Ascending aorta (tissue), 2 donors: ENCODE measurements around the gene NFASC. TPM values are rescaled to one million over a fixed set of nuclear protein-coding genes. Genes with fewer than 3 reads are reported as not detected.

ENCODE experiments used
- DNase-seq, 2 donors: peaks; one replicate each; pipeline ENCODE4 v3.0.0-alpha.2; 2019; ENCODE audit warnings: low spot score in 2 of 2
- H3K27ac ChIP-seq, 2 donors: fragments of 200-600 bp; sonication (generic); one replicate each; pipeline ENCODE4 v1.5.1; 2016 to 2017; ENCODE audit warnings: mild to moderate bottlenecking in 1 of 2
- H3K27me3 ChIP-seq: fragments of 200-600 bp; sonication (generic); one replicate; pipeline ENCODE4 v1.5.1; 2017
- H3K36me3 ChIP-seq, 2 donors: fragments of 200-600 bp; sonication (generic); one replicate each; pipeline ENCODE4 v1.5.1; 2016
- H3K4me1 ChIP-seq, 2 donors: fragments of 200-600 bp; sonication (generic); one replicate each; pipeline ENCODE4 v1.5.1; 2016 to 2017; ENCODE audit warnings: mild to moderate bottlenecking in 1 of 2
- H3K4me3 ChIP-seq, 2 donors: fragments of 200-600 bp; sonication (generic); one replicate each; pipeline ENCODE4 v1.5.1; 2016 to 2017; ENCODE audit warnings: mild to moderate bottlenecking in 1 of 2
- H3K9me3 ChIP-seq, 2 donors: fragments of 200-600 bp; sonication (generic); one replicate each; pipeline ENCODE4 v1.5.1; 2016
- intact Hi-C: fragments of 100-400 bp; cut with DNase I; formaldehyde crosslinking; loops from one replicate; pipeline ENCODE4 v1.15.1; 2023
- total RNA-seq: library from RNA; depleted of rRNA; stranded (reverse); fragments of >200 nt; gene quantifications from one replicate; pipeline ENCODE4 v1.1.0, GENCODE V29; 2016
- TF ChIP-seq, protein P1 (sequence below), 3 experiments: fragments of 200-600 bp in 2 of 3; fragments of 450-650 bp in 1 of 3; sonication (generic) in 2 of 3; IDR thresholded peaks; one replicate each; pipeline ENCODE4 v1.5.1; 2016 to 2019; ENCODE audit warnings: antibody characterized with exemption in 3 of 3, mild to moderate bottlenecking in 1 of 3, moderate library complexity in 1 of 3

Gene NFASC
- total RNA-seq, 1 donor from 2014 or later: 44.0 TPM

DNA sequence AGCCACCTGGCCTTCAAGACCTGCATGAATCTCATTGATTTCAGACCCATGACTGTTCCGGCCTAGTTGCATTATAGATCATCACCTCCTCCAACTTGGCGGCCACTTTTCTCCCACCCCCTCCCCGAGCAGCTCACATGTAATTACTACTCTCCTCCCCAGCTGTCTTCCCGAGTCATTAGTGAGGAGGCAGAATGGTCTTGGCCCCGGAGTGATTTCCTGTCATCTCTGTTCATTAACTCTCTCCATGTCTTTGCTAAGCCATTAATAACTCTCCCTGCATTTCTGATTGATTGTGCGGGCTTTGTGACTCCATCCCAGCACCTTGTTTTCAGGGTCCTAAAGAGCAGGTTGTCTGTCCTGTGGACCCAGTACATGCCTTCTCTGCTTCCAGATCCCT, 96.8 kb downstream of the NFASC start:
- TF ChIP-seq, protein P1, sequence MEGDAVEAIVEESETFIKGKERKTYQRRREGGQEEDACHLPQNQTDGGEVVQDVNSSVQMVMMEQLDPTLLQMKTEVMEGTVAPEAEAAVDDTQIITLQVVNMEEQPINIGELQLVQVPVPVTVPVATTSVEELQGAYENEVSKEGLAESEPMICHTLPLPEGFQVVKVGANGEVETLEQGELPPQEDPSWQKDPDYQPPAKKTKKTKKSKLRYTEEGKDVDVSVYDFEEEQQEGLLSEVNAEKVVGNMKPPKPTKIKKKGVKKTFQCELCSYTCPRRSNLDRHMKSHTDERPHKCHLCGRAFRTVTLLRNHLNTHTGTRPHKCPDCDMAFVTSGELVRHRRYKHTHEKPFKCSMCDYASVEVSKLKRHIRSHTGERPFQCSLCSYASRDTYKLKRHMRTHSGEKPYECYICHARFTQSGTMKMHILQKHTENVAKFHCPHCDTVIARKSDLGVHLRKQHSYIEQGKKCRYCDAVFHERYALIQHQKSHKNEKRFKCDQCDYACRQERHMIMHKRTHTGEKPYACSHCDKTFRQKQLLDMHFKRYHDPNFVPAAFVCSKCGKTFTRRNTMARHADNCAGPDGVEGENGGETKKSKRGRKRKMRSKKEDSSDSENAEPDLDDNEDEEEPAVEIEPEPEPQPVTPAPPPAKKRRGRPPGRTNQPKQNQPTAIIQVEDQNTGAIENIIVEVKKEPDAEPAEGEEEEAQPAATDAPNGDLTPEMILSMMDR (IDR thresholded peaks at IDR 0.05): no peak
- H3K27me3 ChIP-seq: no peaks in the 10 kb centered on the region
- H3K4me1 ChIP-seq: no peaks in the 10 kb centered on the region
- intact Hi-C loops: no loop called here
- peaks cover 3 to 10% of the 10 kb centered on the region in 2 donors for H3K36me3 ChIP-seq
- H3K4me3 ChIP-seq: no peak overlapping the region
- H3K27ac ChIP-seq: no peak overlapping the region
- no peak for DNase-seq
- H3K9me3 ChIP-seq: no peaks in the 10 kb centered on the region

DNA sequence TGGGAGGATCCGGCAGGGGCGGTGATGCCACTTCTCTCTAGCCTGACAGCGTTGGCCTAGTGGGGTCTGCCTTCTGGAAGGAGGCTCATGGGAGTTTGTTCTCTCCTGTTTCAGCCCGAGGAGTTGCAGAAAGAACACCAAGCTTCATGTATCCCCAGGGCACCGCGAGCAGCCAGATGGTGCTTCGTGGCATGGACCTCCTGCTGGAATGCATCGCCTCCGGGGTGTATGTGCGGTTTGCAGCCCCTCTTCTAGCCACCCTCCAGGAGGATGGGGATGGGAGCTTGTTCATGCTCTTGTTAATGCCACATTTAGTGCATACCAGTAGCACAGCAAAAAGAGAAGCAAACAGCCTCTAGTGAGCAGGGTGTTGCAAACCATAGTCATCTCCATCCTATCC, 97.5 kb downstream of the NFASC start:
- H3K36me3 ChIP-seq: peaks cover 0 to 10% of the 10 kb centered on the region in 2 donors
- H3K27me3 ChIP-seq: no peaks in the 10 kb centered on the region
- no peaks in the 10 kb centered on the region for H3K4me1 ChIP-seq
- TF ChIP-seq, protein P1 (IDR thresholded peaks at IDR 0.05): no peak
- DNase-seq: no peak
- no peaks in the 10 kb centered on the region for H3K9me3 ChIP-seq
- H3K4me3 ChIP-seq: no peak overlapping the region
- no peak overlapping the region for H3K27ac ChIP-seq
- intact Hi-C loops: no loop called here

DNA sequence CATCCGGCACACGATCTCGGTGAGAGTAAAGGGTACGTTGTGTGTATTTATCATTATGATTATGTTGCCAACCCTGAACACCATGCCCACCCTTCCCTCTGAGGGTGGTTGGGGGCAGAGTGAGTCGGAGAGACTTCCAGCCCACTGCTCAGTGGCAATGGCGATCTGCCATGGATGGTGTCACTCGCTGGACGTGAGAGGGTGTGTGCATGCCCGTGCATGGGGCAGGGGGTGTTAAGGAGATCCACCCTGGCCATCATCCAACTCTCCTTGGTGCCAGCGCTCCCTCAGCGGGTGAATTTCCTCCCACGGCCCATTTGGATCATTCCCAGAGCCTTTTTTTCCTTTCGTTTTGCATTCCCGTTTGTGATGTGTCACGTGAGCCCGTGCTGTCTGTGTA, 98.3 kb downstream of the NFASC start:
- TF ChIP-seq, protein P1 (IDR thresholded peaks at IDR 0.05): no peak
- DNase-seq: no peak
- Histone ChIP-seq H3K4me1 (no peaks in the 10 kb centered on the region), H3K27ac (no peak overlapping the region), H3K4me3 (no peak overlapping the region), H3K36me3 (peaks cover 0 to 10% of the 10 kb centered on the region in 2 donors), H3K27me3 (no peaks in the 10 kb centered on the region), H3K9me3 (no peaks in the 10 kb centered on the region)
- intact Hi-C loops: no loop called here

DNA sequence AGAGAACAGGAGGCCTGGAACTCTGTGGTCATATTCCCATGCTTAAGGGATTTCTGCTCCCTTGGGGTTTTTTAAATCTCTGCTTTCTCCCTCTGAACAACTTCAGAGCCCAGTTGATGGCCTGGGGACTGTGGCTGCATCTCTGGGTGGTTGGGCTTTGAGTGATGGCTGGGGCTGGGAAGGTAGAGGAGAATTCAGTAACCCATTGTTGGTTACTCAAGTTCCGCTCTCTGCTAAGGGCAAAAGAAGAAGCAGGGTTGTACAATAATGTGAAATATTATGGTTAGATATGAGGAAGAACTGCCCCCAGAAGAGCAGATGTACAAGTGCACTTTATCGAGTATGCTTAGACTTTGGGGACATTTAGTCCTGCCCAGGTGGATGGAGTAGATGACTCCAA, 100.3 kb downstream of the NFASC start:
- intact Hi-C loops: no loop called here
- Histone ChIP-seq H3K27me3 (no peaks in the 10 kb centered on the region), H3K4me1 (no peaks in the 10 kb centered on the region), H3K9me3 (no peaks in the 10 kb centered on the region), H3K36me3 (peaks cover 4 to 19% of the 10 kb centered on the region in 2 donors), H3K27ac (no peak overlapping the region), H3K4me3 (no peak overlapping the region)
- DNase-seq: no peak
- TF ChIP-seq, protein P1 (IDR thresholded peaks at IDR 0.05): no peak

DNA sequence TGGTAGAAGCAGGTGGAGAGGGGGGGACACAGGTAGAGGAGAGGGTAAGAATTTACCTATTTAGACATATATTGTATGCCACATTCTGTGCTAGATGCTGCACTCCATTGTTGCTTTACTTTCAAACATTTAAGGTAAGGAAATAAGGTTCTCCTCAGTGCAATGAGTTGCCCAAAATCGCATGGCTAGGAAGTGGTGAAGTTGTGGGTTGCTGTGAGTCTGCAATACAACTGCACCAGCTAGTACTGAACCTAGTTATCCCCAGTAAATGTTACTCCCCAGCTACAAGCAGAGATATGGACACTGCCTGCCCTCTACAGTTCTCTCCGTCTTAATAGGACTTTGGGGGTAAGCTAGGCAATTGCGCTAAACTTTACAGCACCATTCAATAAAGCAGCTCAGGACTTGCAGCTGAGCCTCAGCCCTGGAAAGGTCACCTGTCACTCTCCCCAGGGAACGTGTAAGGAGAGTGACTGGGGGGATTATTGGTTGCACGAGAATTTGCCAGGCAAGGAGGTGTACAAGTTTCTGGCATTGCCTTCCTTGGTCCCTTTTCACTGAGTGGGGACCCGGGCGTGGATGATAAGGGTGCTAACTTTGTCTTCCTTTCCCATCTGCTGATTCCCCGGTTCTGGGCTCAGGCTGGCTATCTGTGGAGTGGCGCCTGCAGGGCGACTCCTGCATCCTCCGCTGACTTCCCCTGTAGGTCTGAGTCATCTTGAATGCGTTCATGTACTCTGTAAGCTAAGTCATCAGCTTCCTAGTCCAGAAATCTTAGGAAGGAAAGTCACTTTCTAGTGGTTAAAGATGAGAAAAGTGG, 101.1 kb downstream of the NFASC start:
- no peak for DNase-seq
- H3K27ac ChIP-seq: no peak overlapping the region
- TF ChIP-seq, protein P1 (IDR thresholded peaks at IDR 0.05): no peak
- H3K27me3 ChIP-seq: no peaks in the 10 kb centered on the region
- H3K4me1 ChIP-seq: no peaks in the 10 kb centered on the region
- intact Hi-C loops: no loop called here
- peaks cover 4 to 19% of the 10 kb centered on the region in 2 donors for H3K36me3 ChIP-seq
- no peak overlapping the region for H3K4me3 ChIP-seq
- no peaks in the 10 kb centered on the region for H3K9me3 ChIP-seq
